Thoracic aorta (tissue), 2 donors: ENCODE results near the gene RENBP. TPM values are rescaled to one million over a fixed set of nuclear protein-coding genes. Genes with fewer than 3 reads are reported as not detected.

ENCODE experiments used
- ATAC-seq: fragments of 150-250 bp; one replicate; pipeline ENCODE4 v1.8.0; 2017; ENCODE audit warnings: low read depth; ENCODE audit not compliant: insufficient number of reproducible peaks, low FRiP score
- DNase-seq: peaks from one replicate; pipeline ENCODE4 v3.0.0-alpha.2; 2020; ENCODE audit warnings: low spot score
- H3K27ac ChIP-seq, 2 donors: fragments of 200-600 bp; sonication (generic); 1 replicate in 1 of 2; 2 replicates in 1 of 2; pipeline ENCODE4 v1.5.1; 2016; ENCODE audit warnings: mild to moderate bottlenecking in 2 of 2, moderate library complexity in 2 of 2
- H3K27me3 ChIP-seq: fragments of 200-600 bp; sonication (generic); replicated peaks from 2 replicates; pipeline ENCODE4 v1.6.0; 2016; ENCODE audit warnings: mild to moderate bottlenecking; ENCODE audit not compliant: insufficient read depth
- H3K36me3 ChIP-seq: fragments of 200-600 bp; sonication (generic); one replicate; pipeline ENCODE4 v1.5.1; 2016
- H3K4me1 ChIP-seq, 2 donors: fragments of 200-600 bp; sonication (generic); 1 replicate in 1 of 2; 2 replicates in 1 of 2; pipeline versions ENCODE4 v1.5.1 to v1.6.0; 2016; ENCODE audit warnings: low read depth in 2 of 2, mild to moderate bottlenecking in 1 of 2; ENCODE audit not compliant: control insufficient read depth in 1 of 2
- H3K4me3 ChIP-seq: fragments of 200-600 bp; sonication (generic); 2 replicates; pipeline ENCODE4 v1.5.1; 2016; ENCODE audit warnings: mild to moderate bottlenecking
- H3K9me3 ChIP-seq: fragments of 200-600 bp; sonication (generic); 2 replicates; pipeline ENCODE4 v1.5.1; 2016
- CTCF ChIP-seq: fragments of 200-600 bp; sonication (generic); IDR thresholded peaks from one replicate; pipeline ENCODE4 v1.5.1; 2019; ENCODE audit warnings: antibody characterized with exemption
- total RNA-seq, 2 donors: library from RNA; depleted of rRNA; stranded (reverse); fragments of >200 nt; gene quantifications; one replicate each; pipeline versions ENCODE4 v1.1.0 to v1.2.3, GENCODE V29; 2016

The RENBP gene
- total RNA-seq, 2 donors from 2014 or later, result 11.2 to 21.4 TPM

- no peaks in the 10 kb centered on the region for H3K9me3 ChIP-seq
- no peak for TF ChIP-seq CTCF
- DNase-seq, result no peak
- no peak overlapping the region for H3K4me3 ChIP-seq
- ATAC-seq, result no peak
- H3K27me3 ChIP-seq, result no peaks in the 10 kb centered on the region
- H3K27ac ChIP-seq, result no peak overlapping the region
- H3K4me1 ChIP-seq, result peaks cover 0 to 7% of the 10 kb centered on the region in 2 donors
- H3K36me3 ChIP-seq, result no peaks in the 10 kb centered on the region
Measured at GRCh38 chrX:153886915-153887314, 57.5 kb downstream of the RENBP start.

- TF ChIP-seq CTCF, result no peak
- H3K36me3 ChIP-seq, result no peaks in the 10 kb centered on the region
- no peak for ATAC-seq
- no peaks in the 10 kb centered on the region for H3K27me3 ChIP-seq
- no peak for DNase-seq
- H3K4me1 ChIP-seq, result peaks cover 0 to 7% of the 10 kb centered on the region in 2 donors
- peak within 1 kb of the TSS; percentile 19 for H3K4me3 ChIP-seq
- no peak within 1 kb of the TSS for H3K27ac ChIP-seq
- H3K9me3 ChIP-seq, result no peaks in the 10 kb centered on the region
Measured at GRCh38 chrX:153885968-153886903, 58.2 kb downstream of the RENBP start, which contains the start of gene L1CAM. TSS of gene L1CAM (minus strand) at chrX:153886173. CDS start at chrX:153875836, 10,337 bp downstream.

Other genes starting within 250 kb of the RENBP start
- 100 to 1,000 TPM in 1 of 2 donors, 10 to 100 TPM in 1; 82.7 to 104 TPM for gene BCAP31, start 220.3 kb downstream of the RENBP start, total RNA-seq
- gene ABCD1, start 219.8 kb downstream of the RENBP start, total RNA-seq, result 10 to 100 TPM; 24.3 to 40.6 TPM
- 10 to 100 TPM; 40.8 to 52.2 TPM for gene PLXNB3, start 180.4 kb downstream of the RENBP start, total RNA-seq
- gene SRPK3, start 163.6 kb downstream of the RENBP start, total RNA-seq, result 1 to 10 TPM; 4.9 to 9.5 TPM
- 10 to 100 TPM; 70.9 to 91.9 TPM for gene IDH3G, start 150.3 kb downstream of the RENBP start, total RNA-seq
- gene SSR4, start 150.0 kb downstream of the RENBP start, total RNA-seq, result 100 to 1,000 TPM; 103 to 299 TPM
- 10 to 100 TPM in 1 of 2 donors, 1 to 10 TPM in 1; 4.4 to 11.6 TPM for gene PDZD4, start 114.1 kb downstream of the RENBP start, total RNA-seq
- gene L1CAM, start 58.5 kb downstream of the RENBP start, total RNA-seq, result 10 to 100 TPM in 1 of 2 donors, 1 to 10 TPM in 1; 1.1 to 18.3 TPM
- gene AVPR2, start 40.0 kb downstream of the RENBP start, total RNA-seq, result not detected
- gene ARHGAP4, start 18.4 kb downstream of the RENBP start, total RNA-seq, result 10 to 100 TPM; 31.7 to 92.1 TPM
- 10 to 100 TPM; 60.1 to 66.4 TPM for gene NAA10, start 9.6 kb downstream of the RENBP start, total RNA-seq
- 10 to 100 TPM; 51.6 to 58.9 TPM for gene HCFC1, start 27.2 kb upstream of the RENBP start, total RNA-seq
- 10 to 100 TPM in 1 of 2 donors, under 1 TPM in 1; 0.78 to 23.4 TPM for gene TMEM187, start 28.1 kb upstream of the RENBP start, total RNA-seq
- gene IRAK1, start 75.3 kb upstream of the RENBP start, total RNA-seq, result 10 to 100 TPM; 71.0 to 83.9 TPM
- gene MECP2, start 153.1 kb upstream of the RENBP start, total RNA-seq, result 100 to 1,000 TPM in 1 of 2 donors, 10 to 100 TPM in 1; 57.0 to 113 TPM
- gene OPN1LW, start 199.6 kb upstream of the RENBP start, total RNA-seq, result not detected
- gene OPN1MW, start 238.0 kb upstream of the RENBP start, total RNA-seq, result not detected